ENCODE data around the gene SLC6A9. TPM values are rescaled to one million over a fixed set of nuclear protein-coding genes. Genes with fewer than 3 reads are reported as not detected.

The SLC6A9 gene
- total and polyA plus RNA-seq, 10 donors, result 0.26 to 6.1 (median 2.3) TPM

DNA sequence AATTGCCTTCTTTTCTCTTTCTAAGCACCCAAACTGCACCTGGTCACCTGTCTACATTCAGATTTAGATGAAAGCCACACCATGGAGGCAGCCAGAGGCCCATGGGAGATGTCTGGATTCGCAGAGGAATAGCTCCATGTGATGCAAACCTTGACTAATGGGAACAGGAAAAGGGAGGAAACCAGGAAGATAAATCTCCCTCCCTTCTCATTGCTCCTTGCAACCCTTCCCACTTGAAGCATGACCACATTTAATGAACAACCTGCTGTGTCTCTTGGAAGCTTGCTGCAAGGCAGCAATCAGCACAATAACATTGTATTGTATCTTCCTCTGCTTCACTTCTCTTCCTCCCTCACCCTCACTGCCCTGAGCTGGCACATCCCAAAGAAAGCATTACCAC, 44.8 kb upstream of the SLC6A9 start:
- intact Hi-C loops (cut with DNase I; ENCODE audit: low total_unique reads), result no loop called here
- TF ChIP-seq, protein P1, sequence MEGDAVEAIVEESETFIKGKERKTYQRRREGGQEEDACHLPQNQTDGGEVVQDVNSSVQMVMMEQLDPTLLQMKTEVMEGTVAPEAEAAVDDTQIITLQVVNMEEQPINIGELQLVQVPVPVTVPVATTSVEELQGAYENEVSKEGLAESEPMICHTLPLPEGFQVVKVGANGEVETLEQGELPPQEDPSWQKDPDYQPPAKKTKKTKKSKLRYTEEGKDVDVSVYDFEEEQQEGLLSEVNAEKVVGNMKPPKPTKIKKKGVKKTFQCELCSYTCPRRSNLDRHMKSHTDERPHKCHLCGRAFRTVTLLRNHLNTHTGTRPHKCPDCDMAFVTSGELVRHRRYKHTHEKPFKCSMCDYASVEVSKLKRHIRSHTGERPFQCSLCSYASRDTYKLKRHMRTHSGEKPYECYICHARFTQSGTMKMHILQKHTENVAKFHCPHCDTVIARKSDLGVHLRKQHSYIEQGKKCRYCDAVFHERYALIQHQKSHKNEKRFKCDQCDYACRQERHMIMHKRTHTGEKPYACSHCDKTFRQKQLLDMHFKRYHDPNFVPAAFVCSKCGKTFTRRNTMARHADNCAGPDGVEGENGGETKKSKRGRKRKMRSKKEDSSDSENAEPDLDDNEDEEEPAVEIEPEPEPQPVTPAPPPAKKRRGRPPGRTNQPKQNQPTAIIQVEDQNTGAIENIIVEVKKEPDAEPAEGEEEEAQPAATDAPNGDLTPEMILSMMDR (IDR thresholded peaks at IDR 0.05 in 8 of 11, conservative IDR thresholded peaks at IDR 0.05 in 3 of 11), result no peak
- TF ChIP-seq POLR2AphosphoS5 (IDR thresholded peaks at IDR 0.05) (no peak), POLR2A (IDR thresholded peaks at IDR 0.05) (no peak)
- DNase-seq, result no peak
- Histone ChIP-seq H3K4me3 (no peak overlapping the region), H3K4me1 (peaks cover 0 to 24% (median 9%) of the 10 kb centered on the region in 6 donors), H3K27me3 (replicated peaks in 1 of 7) (no peaks in the 10 kb centered on the region), H3K27ac (no peak overlapping the region), H3K9me3 (no peaks in the 10 kb centered on the region), H3K36me3 (no peaks in the 10 kb centered on the region)
- WGBS, 5 donors, result 58 to 75% (median 64%) methylated on average over 1 of the region's 1 CpG

DNA sequence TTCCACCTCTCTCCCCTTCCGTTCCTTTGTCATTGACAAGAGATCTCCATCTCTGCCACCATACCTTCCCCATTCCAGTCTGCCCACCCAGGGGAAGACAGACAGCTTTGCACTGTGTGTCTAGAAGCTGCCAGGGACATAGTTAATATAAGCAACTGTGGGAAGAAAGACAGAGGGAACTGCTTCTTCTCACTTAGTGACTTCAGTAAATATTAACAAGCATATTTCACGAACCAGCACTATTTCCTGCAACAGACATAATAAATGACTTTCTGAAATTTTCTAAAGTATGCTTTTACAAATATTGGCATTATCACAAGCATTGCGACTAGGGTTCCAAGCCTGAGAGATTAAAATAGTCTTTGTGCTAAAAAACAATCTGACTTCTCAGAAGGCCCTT, 43.2 kb upstream of the SLC6A9 start:
- Histone ChIP-seq H3K27ac (no peak overlapping the region), H3K27me3 (replicated peaks in 1 of 7) (no peaks in the 10 kb centered on the region), H3K4me3 (no peak overlapping the region), H3K4me1 (peaks cover 0 to 29% (median 10%) of the 10 kb centered on the region in 6 donors), H3K36me3 (no peaks in the 10 kb centered on the region), H3K9me3 (no peaks in the 10 kb centered on the region)
- intact Hi-C loops (cut with DNase I; ENCODE audit: low total_unique reads), result no loop called here
- 56 to 73% (median 61%) methylated on average over 3 of the region's 3 CpGs for WGBS, 5 donors
- DNase-seq, result no peak
- TF ChIP-seq POLR2AphosphoS5 (IDR thresholded peaks at IDR 0.05), result no peak
- no peak for TF ChIP-seq POLR2A (IDR thresholded peaks at IDR 0.05)
- TF ChIP-seq, protein P1 (IDR thresholded peaks at IDR 0.05 in 8 of 11, conservative IDR thresholded peaks at IDR 0.05 in 3 of 11), result no peak

DNA sequence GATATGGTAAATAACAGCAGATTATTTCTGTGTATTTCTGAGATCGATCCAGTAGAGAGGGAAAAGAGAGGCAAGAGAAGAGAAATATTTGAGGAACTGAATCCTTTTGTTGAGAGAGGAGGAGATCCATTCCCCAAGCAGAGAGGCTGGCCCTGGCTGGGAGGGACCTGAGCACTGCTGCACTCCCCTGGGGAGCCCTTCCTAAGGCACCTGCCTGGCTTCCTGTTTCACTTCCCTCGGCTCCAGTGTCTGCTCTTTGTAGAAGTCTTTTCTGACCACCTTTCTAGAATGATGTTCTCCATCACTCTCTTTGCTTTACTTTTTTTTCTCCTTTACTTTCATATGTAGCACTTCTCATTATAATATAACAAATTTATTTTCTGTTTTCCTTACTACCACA, 42.3 kb upstream of the SLC6A9 start:
- WGBS, 5 donors, result 28 to 49% (median 34%) methylated on average over 2 of the region's 2 CpGs
- Histone ChIP-seq H3K9me3 (no peaks in the 10 kb centered on the region), H3K4me1 (peaks cover 3 to 38% (median 18%) of the 10 kb centered on the region in 6 donors), H3K27me3 (replicated peaks in 1 of 7) (no peaks in the 10 kb centered on the region), H3K27ac (peak overlapping the region in 1 of 8 donors; percentile 8), H3K36me3 (no peaks in the 10 kb centered on the region), H3K4me3 (no peak overlapping the region)
- DNase-seq, result no peak
- TF ChIP-seq, protein P1 (IDR thresholded peaks at IDR 0.05 in 8 of 11, conservative IDR thresholded peaks at IDR 0.05 in 3 of 11), result no peak
- TF ChIP-seq POLR2AphosphoS5 (IDR thresholded peaks at IDR 0.05), result peak in 1 of 3 donors; percentile 68
- intact Hi-C loops (cut with DNase I; ENCODE audit: low total_unique reads), result no loop called here

DNA sequence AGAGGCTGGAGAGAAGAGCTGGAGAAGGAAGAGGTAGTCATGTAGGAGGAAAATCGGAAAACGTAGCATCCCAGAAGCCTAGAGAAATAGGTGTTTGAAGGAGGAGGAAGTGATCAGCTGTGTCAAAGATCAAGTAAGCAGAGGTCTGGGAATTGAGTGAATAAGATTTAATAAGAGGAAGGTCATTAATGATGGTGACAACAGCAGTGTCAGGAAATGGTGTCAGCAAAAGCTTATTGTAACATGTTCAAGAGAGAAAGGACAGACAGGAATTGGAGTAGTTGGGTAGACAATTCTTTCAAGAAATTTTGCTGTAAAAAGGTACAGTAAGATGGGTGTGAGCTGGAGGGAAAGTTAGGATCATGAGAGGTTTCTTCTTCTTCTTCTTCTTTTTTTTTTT, 41.6 kb upstream of the SLC6A9 start:
- WGBS, 5 donors, result 69 to 87% (median 74%) methylated on average over 2 of the region's 2 CpGs
- DNase-seq, result no peak
- Histone ChIP-seq H3K27me3 (replicated peaks in 1 of 7) (no peaks in the 10 kb centered on the region), H3K27ac (peak overlapping the region in 1 of 8 donors; percentile 8), H3K36me3 (no peaks in the 10 kb centered on the region), H3K4me1 (peaks cover 10 to 45% (median 25%) of the 10 kb centered on the region in 6 donors), H3K9me3 (no peaks in the 10 kb centered on the region), H3K4me3 (no peak overlapping the region)
- intact Hi-C loops (cut with DNase I; ENCODE audit: low total_unique reads), result no loop called here
- TF ChIP-seq, protein P1 (IDR thresholded peaks at IDR 0.05 in 8 of 11, conservative IDR thresholded peaks at IDR 0.05 in 3 of 11), result no peak
- TF ChIP-seq POLR2A (IDR thresholded peaks at IDR 0.05) (no peak), POLR2AphosphoS5 (IDR thresholded peaks at IDR 0.05) (no peak)

Measured in spleen (tissue), 11 donors.